K562 (cell line): ENCODE data around the gene TAT. TPM values are rescaled to one million over a fixed set of nuclear protein-coding genes. Genes with fewer than 3 reads are reported as not detected.

Experiments
- ADNP ChIP-seq: fragments of 200-800 bp; sonication (Bioruptor generic); IDR thresholded peaks from 2 replicates; pipeline ENCODE4 v1.6.1; 2016; ENCODE audit warnings: missing genetic modification characterization, missing compliant biosample characterization
- CAMTA2 ChIP-seq: fragments of 250-450 bp; sonication (Bioruptor Pico); conservative IDR thresholded peaks from 2 replicates; pipeline ENCODE4 v1.5.1; 2022
- CBFA2T3 ChIP-seq: fragments of 450-650 bp; IDR thresholded peaks from 2 replicates; pipeline ENCODE4 v1.6.1; 2017
- CC2D1A ChIP-seq: fragments of 450-650 bp; IDR thresholded peaks from 2 replicates; pipeline ENCODE4 v1.6.1; 2017; ENCODE audit warnings: mild to moderate bottlenecking
- CREM ChIP-seq: IDR thresholded peaks from 2 replicates; pipeline ENCODE4 v1.6.1; 2014; ENCODE audit warnings: antibody characterized with exemption, low read depth
- DEAF1 ChIP-seq: fragments of 450-650 bp; formaldehyde crosslinking; IDR thresholded peaks from 2 replicates; pipeline ENCODE4 v1.4.0; 2020; ENCODE audit warnings: mild to moderate bottlenecking, moderate library complexity
- EZH2 ChIP-seq: IDR thresholded peaks from 2 replicates; pipeline ENCODE4 v1.6.1; 2012; ENCODE audit warnings: low read depth, mild to moderate bottlenecking, inconsistent platforms, low read length, borderline replicate concordance
- HCFC1 ChIP-seq: IDR thresholded peaks from 2 replicates; pipeline ENCODE4 v1.6.1; 2012; ENCODE audit warnings: low read depth, low read length, improper control_type of control experiment
- MAZ ChIP-seq, 2 experiments: fragments of 450-650 bp in 1 of 2; sonication (generic) in 1 of 2; formaldehyde crosslinking; IDR thresholded peaks in 1 of 2; conservative IDR thresholded peaks in 1 of 2; 2 replicates each; pipeline versions ENCODE4 v1.4.0 to v1.5.0; 2020; ENCODE audit warnings: mild to moderate bottlenecking in 1 of 2, missing genetic modification reagents in 1 of 2
- MEIS2 ChIP-seq: fragments of 450-650 bp; IDR thresholded peaks from 2 replicates; pipeline ENCODE4 v1.6.1; 2014; ENCODE audit warnings: mild to moderate bottlenecking; ENCODE audit not compliant: partially characterized antibody
- NR3C1 ChIP-seq: sonication (generic); formaldehyde crosslinking; IDR thresholded peaks from 2 replicates; pipeline ENCODE4 v1.8.1; 2022; ENCODE audit warnings: missing genetic modification reagents
- RB1 ChIP-seq: fragments of 450-650 bp; IDR thresholded peaks from 2 replicates; pipeline ENCODE4 v1.6.1; 2017; ENCODE audit warnings: low read depth, mild to moderate bottlenecking
- RBM22 ChIP-seq: fragments of 200-400 bp; formaldehyde crosslinking; IDR thresholded peaks from 2 replicates; pipeline ENCODE4 v1.6.1; 2018; ENCODE audit warnings: low read length, low read depth; ENCODE audit not compliant: poor library complexity, severe bottlenecking
- RCOR1 ChIP-seq, 2 experiments: IDR thresholded peaks; 2 replicates each; pipeline ENCODE4 v1.6.1; 2012; ENCODE audit warnings: low read depth in 2 of 2, low read length in 2 of 2, borderline replicate concordance in 1 of 2, improper control_type of control experiment in 1 of 2
- YY1 ChIP-seq, 3 experiments: IDR thresholded peaks; 2 replicates each; pipeline ENCODE4 v1.6.1; 2011; ENCODE audit warnings: low read length in 2 of 3, mild to moderate bottlenecking in 2 of 3, moderate library complexity in 2 of 3, borderline replicate concordance in 1 of 3, control low read depth in 1 of 3, low read depth in 1 of 3; ENCODE audit not compliant: insufficient read depth in 3 of 3, insufficient replicate concordance in 2 of 3, control insufficient read depth in 1 of 3, insufficient read length in 1 of 3; ENCODE audit errors: extremely low read depth in 1 of 3
- ZBTB7A ChIP-seq: IDR thresholded peaks from 2 replicates; pipeline ENCODE4 v1.6.1; 2011; ENCODE audit warnings: low read depth, mild to moderate bottlenecking, low read length, moderate library complexity, borderline replicate concordance; ENCODE audit not compliant: control insufficient read depth
- ZNF584 ChIP-seq: fragments of 200-800 bp; sonication (Bioruptor generic); IDR thresholded peaks from 2 replicates; pipeline ENCODE4 v1.6.1; 2016; ENCODE audit warnings: low read depth, mild to moderate bottlenecking, missing genetic modification characterization, missing compliant biosample characterization
- polyA plus RNA-seq, 8 experiments: library from polyadenylated mRNA; depleted of rRNA in 4 of 8; stranded (reverse) in 5 of 8; unstranded in 3 of 8; fragments of >200 nt; fragmentation: Nextera tagmentation in 2 of 8; fragmentation: Illumina TruSeq in 1 of 8; extraction: Ambion mirVana in 2 of 8; extraction: Trizol in 1 of 8; gene quantifications; 2 replicates each; pipeline versions ENCODE4 v1.2.1 to v1.2.3, GENCODE V29; 2011 to 2014; ENCODE audit warnings: inconsistent platforms in 1 of 8, missing spikeins in 1 of 8
- total RNA-seq, 7 experiments: library from RNA; depleted of rRNA in 6 of 7; stranded (reverse); fragments of >200 nt in 6 of 7; fragmentation: Illumina TruSeq in 2 of 7; extraction: Trizol in 2 of 7; gene quantifications; 2 replicates each; pipeline versions ENCODE4 v1.2.1 to v1.2.3, GENCODE V29; 2011 to 2021; ENCODE audit warnings: low replicate concordance in 1 of 7
- TF ChIP-seq, protein P1 (sequence below), 3 experiments: IDR thresholded peaks in 2 of 3; conservative IDR thresholded peaks in 1 of 3; 2 replicates each; pipeline ENCODE4 v1.5.1; 2011 to 2012; ENCODE audit warnings: low read length in 3 of 3, mild to moderate bottlenecking in 3 of 3, control low read depth in 2 of 3, improper control_type of control experiment in 1 of 3, inconsistent platforms in 1 of 3, low read depth in 1 of 3, mixed read lengths in 1 of 3, moderate library complexity in 1 of 3; ENCODE audit not compliant: insufficient read depth in 2 of 3

TAT gene
- total and polyA plus RNA-seq, 9 of the 15 experiments (the other 6 are each of a cell fraction or from before 2014, with no cell fraction given), result 0.04 to 0.24 (median 0.04) TPM; not detected in 6

DNA sequence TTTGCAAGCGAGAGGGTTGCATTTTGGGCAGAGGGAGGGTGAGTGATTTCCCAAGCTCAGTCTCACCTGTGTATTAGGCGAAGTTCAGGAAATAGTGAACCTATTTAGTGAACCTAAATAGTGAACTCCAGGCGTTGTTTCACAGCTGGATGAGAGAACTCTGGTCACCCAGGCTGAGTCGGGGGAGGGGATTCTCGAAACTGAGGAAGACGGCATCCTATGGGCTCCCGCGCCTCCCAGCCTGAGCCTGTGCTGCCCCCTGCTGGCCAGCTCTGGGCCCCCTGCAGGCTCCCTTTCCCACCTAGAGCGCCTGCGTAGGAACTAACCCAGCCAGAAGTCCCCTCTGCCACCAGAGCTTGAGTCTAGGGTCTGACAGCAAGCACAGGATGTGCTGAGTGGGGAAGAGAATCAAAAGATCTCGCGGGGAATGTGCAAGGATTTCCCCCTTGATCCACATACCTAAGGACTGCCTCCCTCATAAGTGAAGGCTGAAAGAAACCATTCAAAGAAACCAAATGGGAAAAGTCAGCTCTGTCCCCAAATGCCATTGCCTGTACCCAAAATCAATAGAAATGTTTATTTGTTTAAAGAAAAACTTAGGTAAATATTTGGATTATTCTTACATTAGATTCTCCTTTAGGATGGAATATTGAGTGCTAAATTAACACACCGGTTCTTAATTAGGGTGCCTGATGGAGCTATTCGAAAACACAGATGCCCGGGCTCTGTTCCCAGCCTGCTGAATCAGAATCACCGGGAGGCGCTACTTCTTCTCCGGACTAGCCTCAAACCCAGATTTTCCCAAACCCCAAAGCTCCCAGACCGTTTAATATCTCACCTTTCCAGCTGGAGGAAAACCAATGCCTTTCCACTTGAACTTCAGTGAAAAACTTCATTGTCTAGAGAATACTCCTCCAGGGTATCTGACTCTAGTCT is 34.3 kb upstream of the TAT start (continued):
- TF ChIP-seq, protein P1, sequence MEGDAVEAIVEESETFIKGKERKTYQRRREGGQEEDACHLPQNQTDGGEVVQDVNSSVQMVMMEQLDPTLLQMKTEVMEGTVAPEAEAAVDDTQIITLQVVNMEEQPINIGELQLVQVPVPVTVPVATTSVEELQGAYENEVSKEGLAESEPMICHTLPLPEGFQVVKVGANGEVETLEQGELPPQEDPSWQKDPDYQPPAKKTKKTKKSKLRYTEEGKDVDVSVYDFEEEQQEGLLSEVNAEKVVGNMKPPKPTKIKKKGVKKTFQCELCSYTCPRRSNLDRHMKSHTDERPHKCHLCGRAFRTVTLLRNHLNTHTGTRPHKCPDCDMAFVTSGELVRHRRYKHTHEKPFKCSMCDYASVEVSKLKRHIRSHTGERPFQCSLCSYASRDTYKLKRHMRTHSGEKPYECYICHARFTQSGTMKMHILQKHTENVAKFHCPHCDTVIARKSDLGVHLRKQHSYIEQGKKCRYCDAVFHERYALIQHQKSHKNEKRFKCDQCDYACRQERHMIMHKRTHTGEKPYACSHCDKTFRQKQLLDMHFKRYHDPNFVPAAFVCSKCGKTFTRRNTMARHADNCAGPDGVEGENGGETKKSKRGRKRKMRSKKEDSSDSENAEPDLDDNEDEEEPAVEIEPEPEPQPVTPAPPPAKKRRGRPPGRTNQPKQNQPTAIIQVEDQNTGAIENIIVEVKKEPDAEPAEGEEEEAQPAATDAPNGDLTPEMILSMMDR (IDR thresholded peaks at IDR 0.05 in 2 of 3, conservative IDR thresholded peaks at IDR 0.05 in 1 of 3; ENCODE audit: insufficient read depth in 2 of 3, low read depth in 1 of 3, low read length in 3 of 3), result peak; percentile 90 to 97 (median 95)
- TF ChIP-seq MAZ (CRISPR knock-in tag; conservative IDR thresholded peaks at IDR 0.05 in 1 of 2, IDR thresholded peaks at IDR 0.05 in 1 of 2) (peak in 1 of 2 experiments; percentile 48; a peak in 1 of 4 replicates), ZNF584 (CRISPR knock-in tag) (no peak), RBM22 (no peak), RB1 (peak; percentile 34; the same call in 1 of the 2 replicates), MEIS2 (no peak), CREM (peak; percentile 32; the same call in 1 of the 2 replicates), ADNP (no peak), CAMTA2 (CRISPR knock-in tag) (no peak), CBFA2T3 (peak; percentile 35; the same call in 1 of the 2 replicates), NR3C1 (no peak), ZBTB7A (peak; percentile 39; the same call in 1 of the 2 replicates), RCOR1 (IDR thresholded peaks at IDR 0.05; ENCODE audit: borderline replicate concordance in 1 of 2, low read depth in 2 of 2, low read length in 2 of 2) (0 out of 4 replicates have a peak, but pooled peaks of 1 of the 2 experiments have one; percentile 20), EZH2 (no peak), DEAF1 (CRISPR knock-in tag) (no peak; the same call in 1 of the 2 replicates), CC2D1A (peak; percentile 45; the same call in 1 of the 2 replicates), HCFC1 (peak; percentile 28; the same call in 1 of the 2 replicates), YY1 (IDR thresholded peaks at IDR 0.05; ENCODE audit: borderline replicate concordance in 1 of 3, control insufficient read depth in 1 of 3, extremely low read depth in 1 of 3, insufficient read depth in 3 of 3, insufficient read length in 1 of 3, insufficient replicate concordance in 2 of 3, low read depth in 1 of 3, low read length in 2 of 3) (peak in 1 of 3 experiments; percentile 23)
